ENCODE measurements around the gene PDE11A.

The PDE11A gene

DNA sequence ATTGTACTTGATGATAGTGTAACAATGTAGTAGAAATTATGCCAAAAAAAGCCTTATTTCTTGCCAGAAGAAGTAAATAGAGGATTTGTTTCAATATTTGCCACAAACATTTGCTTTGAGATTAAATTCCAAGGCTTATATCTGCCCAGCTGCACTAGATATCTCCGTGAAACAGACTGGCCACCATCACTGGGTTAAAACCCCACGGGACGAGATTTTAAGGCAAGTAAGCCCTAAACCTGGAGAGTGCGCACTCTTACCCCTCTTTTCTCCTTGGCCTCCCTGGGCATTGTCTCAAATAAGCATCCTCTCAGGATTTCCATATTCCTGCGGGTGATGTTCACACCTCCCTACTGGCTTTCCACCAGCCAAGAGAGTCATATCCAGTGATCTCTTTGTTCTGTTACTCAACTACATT lies 345.6 kb downstream of the PDE11A start:
- DNase-seq (ENCODE audit: low read depth in 2 of 2), result no peak

DNA sequence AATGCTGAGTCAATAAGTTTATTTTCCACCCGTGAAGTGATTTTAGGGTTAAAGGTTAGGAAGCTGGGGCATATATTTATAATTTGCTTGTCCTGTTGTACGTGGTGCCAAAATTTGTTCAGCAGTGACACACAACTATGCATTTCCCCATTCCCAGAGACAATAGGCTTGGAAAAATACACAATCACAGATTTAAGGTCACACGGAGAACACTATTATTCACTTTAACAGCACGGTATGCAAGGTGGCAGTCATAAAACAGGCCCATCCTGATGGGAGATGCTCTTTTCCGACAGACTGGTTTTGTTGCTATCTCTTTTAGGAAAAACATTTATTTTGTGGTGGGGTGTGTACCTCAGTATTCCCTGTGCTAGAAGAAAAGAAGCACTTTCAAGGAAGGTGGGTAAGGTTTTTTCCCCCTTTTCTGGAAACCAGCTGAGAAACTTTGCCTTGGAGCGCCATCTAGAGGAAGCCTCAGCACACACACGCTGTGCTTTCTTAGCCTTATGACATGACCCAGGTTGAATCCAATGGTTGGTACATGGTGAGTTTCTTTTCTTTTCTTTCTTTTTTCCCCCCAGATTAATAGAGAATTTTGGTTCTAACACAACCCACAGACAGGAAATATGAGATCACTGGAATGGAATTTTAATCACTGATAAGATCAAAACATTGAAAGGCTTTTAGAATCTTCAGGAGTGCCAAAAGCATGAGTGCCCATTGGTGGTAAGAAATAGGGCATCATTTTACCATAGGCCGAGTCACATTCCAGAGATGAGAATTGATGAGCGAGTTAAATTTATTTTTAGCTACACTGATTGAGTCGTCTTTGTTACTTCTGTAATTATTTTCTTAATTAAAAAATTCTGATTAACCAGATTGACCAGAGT lies 347.9 kb downstream of the PDE11A start:
- DNase-seq (ENCODE audit: low read depth in 2 of 2), result peak in 1 of 2 donors; percentile 1

DNA sequence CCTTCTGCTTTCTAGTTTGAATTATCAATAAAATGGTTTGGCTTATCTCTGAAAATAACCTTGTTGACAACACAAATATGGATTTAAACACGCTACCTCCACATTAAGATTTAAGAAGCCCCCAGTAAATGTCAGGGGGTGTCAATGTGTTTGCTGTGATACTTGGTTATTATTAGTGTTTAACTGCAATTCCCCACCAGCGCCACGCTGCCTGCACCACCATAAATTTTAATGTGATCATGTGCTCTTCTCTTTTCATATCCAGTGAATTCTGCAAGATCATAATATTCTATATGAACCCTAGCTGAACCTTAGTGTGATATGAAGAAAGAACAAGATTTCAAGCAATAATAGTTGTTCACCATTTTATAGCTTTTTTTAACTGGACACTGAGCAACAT lies 349.3 kb downstream of the PDE11A start:
- no peak for DNase-seq (ENCODE audit: low read depth in 2 of 2)

DNA sequence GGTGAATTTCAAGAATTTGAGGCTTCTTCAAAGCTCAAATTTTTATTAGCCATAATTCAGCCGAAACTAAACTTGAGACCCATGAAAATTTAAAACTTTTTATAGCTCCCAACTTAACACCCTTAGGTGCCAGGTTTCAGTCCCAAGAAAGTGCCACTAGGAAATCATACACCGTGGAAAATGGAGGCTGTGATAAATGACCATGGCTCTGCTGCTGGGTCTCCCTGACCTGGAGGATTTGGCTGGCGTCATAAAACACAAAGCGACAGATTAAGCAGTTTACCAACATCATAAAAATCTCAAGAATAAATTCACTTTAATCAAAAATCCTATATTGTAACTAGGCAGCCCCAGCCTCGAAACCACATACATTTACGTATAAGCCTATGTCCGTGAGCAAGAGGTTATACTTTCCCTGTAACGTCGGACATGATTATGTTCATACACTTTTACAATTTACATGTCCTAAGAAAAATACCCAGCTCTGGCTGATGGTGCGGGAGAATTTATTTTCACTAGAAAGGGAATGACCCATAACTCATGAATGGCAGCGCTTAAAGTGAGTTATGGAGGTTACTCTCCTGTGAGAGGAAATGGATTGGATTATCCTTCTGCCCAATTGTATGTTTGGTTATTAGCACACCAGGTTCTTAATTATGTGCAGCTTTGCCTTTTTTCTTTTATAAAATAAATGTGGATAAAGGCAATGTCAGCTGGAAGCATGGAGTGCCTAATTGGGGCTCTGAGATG lies 350.6 kb downstream of the PDE11A start:
- DNase-seq (ENCODE audit: low read depth in 2 of 2), result no peak

GRCh38 chr2:177721087-177721486 lies 351.5 kb downstream of the PDE11A start:
- no peak for DNase-seq (ENCODE audit: low read depth in 2 of 2)

DNA sequence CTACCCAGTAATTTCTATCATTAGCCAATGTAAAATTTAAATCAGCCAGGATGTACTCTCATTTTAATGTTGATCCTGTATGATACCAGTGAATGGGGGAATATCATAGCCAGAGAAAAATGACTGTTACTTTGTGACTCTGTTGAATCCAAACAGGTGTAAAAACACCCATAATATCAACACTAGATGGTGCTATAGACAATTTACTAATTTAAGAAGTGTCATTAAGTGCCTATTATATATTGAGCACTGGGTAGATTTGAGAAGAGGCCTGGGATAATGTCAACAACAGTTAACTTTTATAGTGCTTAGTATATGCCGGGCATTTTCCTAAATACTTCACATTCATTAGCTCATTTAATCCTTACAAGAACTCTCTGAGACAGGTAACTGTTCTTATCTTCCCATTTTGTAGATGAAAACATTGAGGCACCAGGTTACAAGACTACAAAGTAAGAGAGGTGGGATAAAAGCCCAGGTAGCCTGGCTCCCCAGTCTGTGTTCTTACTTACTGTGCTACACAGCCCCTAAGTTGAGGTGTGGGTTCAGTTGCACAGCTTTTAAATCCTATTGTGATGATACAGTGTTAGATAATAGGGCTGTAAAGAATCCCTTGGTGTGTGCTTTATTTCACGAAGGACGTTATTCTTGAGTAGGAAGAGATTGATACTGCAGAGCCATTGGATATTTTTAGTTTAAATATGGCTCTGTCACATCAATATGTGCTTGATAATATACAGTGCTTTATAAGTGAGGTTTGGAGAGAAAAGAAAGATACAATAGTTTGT lies 354.6 kb downstream of the PDE11A start:
- no peak for DNase-seq (ENCODE audit: low read depth in 2 of 2)

DNA sequence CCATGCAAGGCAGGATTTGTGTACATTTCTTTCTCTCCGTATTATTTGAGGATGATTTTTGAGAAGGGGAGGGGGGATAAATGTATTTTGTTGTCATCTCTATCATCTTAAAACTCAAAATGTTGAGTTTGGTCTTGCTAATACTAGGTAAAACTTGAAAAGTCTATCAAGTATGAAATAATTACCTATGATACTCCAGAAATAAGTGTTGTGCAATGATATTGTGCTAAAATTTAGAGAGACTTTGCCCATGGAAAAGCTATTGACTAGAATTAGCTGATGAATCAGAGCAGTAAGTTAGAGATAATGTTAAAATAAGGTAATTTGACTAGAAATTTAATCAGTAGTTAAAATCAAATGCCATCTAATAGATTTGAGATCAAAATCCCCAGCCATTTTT lies 356.1 kb downstream of the PDE11A start:
- DNase-seq (ENCODE audit: low read depth in 2 of 2), result no peak

GRCh38 chr2:177715771-177716170 lies 356.8 kb downstream of the PDE11A start:
- no peak for DNase-seq (ENCODE audit: low read depth in 2 of 2)

- no peak for DNase-seq (ENCODE audit: low read depth in 2 of 2)
These were observed 357.9 kb downstream of the PDE11A start for GRCh38 chr2:177714704-177715103.

DNA sequence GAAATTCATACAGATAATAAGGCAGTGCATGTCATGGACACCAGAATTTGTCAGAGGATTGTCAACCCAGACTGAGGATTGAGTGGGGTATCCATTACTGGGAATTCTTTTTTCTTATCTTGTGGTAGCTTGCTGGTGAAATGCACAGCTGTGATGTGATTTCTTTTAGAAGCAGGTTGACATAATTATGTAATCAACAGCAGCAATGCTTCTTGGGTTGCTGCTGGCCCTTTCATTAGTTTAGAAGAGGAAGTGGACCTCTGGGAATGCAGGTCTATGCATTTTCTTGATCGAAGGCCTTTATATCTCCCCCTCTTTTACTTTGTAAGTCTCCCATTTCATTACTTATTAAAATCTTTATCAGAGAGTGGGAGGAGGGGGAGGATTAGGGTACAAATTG lies 360.1 kb downstream of the PDE11A start:
- no peak for DNase-seq (ENCODE audit: low read depth in 2 of 2)

GRCh38 chr2:177711483-177712265 lies 360.9 kb downstream of the PDE11A start:
- no peak for DNase-seq (ENCODE audit: low read depth in 2 of 2)

GRCh38 chr2:177710889-177711288 lies 361.7 kb downstream of the PDE11A start:
- DNase-seq (ENCODE audit: low read depth in 2 of 2), result no peak

DNA sequence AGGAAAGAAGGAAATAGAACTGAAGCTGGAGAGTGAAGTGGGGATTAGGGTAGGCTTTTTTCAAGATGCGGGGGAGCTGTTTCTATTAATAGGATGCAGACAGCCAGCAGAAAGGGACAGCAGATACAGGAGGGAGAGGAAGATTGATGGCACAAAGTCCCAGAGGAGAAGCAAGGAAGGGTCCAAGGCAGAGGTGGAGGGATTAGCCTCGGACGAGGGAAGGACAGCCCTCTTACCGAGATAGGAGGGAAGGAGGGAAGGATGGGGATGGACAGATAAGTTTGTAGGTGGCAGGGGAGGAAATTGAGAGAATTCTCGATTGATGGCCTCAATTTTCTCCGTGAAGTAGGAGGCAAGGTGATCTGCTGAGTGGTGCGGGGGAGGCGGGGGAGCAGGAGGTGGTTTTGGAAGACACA lies 362.6 kb downstream of the PDE11A start:
- DNase-seq (ENCODE audit: low read depth in 2 of 2), result no peak

DNA sequence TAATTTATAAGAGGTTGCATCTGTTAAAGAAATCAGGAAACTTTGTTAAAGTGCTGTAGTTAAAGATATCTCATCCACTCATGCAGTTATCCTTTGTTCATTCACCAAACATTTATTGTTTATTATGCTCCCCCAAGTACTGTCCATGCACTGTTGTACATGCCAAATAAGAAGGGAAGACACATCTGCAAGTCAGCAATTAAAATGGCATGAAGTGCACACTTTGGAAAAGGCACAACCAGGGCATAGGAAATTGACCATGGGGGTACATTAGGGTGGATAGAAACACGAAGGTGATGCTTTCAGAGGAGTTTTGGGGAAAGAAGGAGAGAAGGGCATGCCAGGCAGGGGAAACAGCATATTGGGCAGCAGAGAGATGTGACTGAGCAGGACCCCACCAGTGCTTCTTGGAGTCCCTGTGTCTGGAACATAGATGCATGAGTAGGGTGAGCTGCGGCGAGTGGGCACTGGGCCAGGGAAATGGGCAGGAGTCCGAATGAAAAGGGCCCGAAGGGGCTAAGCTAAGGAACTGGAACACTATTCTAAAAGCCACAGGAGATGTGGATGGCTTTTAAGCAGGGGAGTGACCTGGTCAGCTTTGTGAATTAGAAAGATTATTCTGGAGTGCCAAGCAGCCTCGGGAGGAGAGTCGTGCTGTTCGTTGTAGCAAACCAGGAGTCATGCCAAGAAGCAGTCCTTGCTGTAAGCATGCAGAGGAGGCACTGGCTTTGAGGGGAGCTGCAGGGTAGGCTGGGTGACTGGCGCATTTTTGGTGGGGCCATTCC lies 363.7 kb downstream of the PDE11A start:
- no peak for DNase-seq (ENCODE audit: low read depth in 2 of 2)

DNA sequence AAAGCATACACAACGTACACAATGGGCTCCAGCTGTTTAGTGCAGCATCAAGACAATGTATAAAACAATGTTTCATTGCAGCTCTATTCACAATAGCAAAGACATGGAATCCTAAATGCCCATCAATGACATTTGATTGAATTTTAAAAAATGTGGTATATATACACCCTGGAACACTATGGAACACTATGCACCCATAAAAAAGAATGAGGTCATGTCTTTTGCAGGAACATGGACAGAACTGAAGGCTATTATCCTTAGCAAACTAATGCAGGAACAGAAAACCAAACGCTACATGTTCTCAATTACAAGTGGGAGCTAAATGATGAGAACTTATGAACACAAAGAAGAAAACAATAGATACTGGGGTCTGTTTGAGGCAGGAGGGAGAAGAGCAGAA lies 364.5 kb downstream of the PDE11A start:
- no peak for DNase-seq (ENCODE audit: low read depth in 2 of 2)

GRCh38 chr2:177705511-177706173 lies 366.9 kb downstream of the PDE11A start:
- DNase-seq (ENCODE audit: low read depth in 2 of 2), result no peak

DNA sequence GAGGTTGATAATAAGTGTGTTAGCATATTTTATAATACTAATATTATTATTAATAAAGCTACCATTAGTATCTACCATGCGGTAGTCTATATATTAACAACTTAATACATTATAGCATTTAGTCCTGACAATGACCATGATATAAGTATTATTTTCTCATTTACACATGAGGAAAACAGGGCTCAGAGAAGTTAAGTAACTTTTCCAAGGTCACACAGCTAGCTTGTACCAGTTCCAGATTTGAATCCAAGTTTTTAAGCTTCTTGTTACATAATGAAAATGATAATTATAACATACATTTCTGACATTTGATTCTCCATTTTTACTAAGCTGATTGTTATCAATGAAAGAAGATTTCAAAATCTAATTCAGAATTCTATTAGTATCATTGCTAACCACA lies 369.4 kb downstream of the PDE11A start:
- DNase-seq (ENCODE audit: low read depth in 2 of 2), result no peak

- no peak for DNase-seq (ENCODE audit: low read depth in 2 of 2)
These were observed 374.3 kb downstream of the PDE11A start for GRCh38 chr2:177698281-177698680.

DNA sequence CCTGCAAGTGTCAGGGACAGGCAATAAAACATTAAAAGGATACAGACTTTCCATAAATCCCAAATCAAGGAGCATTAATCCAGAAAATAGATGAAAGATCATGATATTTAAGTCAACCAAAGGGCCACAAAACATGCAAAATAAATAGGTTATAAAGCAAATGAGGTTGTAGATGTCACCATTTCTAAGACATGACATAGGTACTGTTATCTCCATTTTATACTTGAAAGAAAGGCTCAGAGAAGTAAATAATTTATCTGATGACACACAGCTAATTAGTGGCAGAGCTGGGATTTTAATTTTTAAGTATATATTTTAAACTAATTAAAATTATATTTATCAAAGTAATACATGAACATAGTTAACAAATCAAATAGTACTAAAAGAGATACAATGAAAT lies 378.2 kb downstream of the PDE11A start:
- DNase-seq (ENCODE audit: low read depth in 2 of 2), result no peak

Measured in stimulated activated CD8-positive, alpha-beta memory T cell treated with anti-CD3 and anti-CD28 coated beads, Interleukin-7, amount 100 ng/mL, for 1 hour (primary cell).